WERI-Rb-1 (cell line): ENCODE measurements around the gene KRT83.

Experiments
- DNase-seq: peaks from one replicate; pipeline ENCODE4 v3.0.0-alpha.2; 2020
- H3K27ac ChIP-seq: fragments of 250-450 bp; sonication (Bioruptor Pico); 2 replicates; pipeline ENCODE4 v1.5.1; 2020; ENCODE audit warnings: mild to moderate bottlenecking, moderate library complexity
- H3K27me3 ChIP-seq: fragments of 250-450 bp; sonication (Bioruptor Pico); 2 replicates; pipeline ENCODE4 v1.5.1; 2021; ENCODE audit warnings: mild to moderate bottlenecking, low read depth, moderate library complexity; ENCODE audit not compliant: insufficient read depth, severe bottlenecking
- H3K36me3 ChIP-seq: fragments of 250-450 bp; sonication (Bioruptor Pico); 2 replicates; pipeline ENCODE4 v1.5.1; 2020; ENCODE audit warnings: mild to moderate bottlenecking, moderate library complexity
- H3K4me3 ChIP-seq: 2 replicates; pipeline ENCODE4 v1.5.1; 2011; ENCODE audit warnings: low read depth, mild to moderate bottlenecking, control low read depth, low read length
- H3K9me3 ChIP-seq: fragments of 250-450 bp; sonication (Bioruptor Pico); 2 replicates; pipeline ENCODE4 v1.5.1; 2021; ENCODE audit warnings: mild to moderate bottlenecking, moderate library complexity; ENCODE audit not compliant: severe bottlenecking
- TF ChIP-seq, protein P1 (sequence below): IDR thresholded peaks from 2 replicates; pipeline ENCODE4 v1.5.1; 2011; ENCODE audit warnings: low read depth, mild to moderate bottlenecking, control low read depth, inconsistent platforms, low read length

The KRT83 gene

GRCh38 chr12:52356762-52357580 lies 35.8 kb upstream of the KRT83 start:
- TF ChIP-seq, protein P1, sequence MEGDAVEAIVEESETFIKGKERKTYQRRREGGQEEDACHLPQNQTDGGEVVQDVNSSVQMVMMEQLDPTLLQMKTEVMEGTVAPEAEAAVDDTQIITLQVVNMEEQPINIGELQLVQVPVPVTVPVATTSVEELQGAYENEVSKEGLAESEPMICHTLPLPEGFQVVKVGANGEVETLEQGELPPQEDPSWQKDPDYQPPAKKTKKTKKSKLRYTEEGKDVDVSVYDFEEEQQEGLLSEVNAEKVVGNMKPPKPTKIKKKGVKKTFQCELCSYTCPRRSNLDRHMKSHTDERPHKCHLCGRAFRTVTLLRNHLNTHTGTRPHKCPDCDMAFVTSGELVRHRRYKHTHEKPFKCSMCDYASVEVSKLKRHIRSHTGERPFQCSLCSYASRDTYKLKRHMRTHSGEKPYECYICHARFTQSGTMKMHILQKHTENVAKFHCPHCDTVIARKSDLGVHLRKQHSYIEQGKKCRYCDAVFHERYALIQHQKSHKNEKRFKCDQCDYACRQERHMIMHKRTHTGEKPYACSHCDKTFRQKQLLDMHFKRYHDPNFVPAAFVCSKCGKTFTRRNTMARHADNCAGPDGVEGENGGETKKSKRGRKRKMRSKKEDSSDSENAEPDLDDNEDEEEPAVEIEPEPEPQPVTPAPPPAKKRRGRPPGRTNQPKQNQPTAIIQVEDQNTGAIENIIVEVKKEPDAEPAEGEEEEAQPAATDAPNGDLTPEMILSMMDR: no peak
- Histone ChIP-seq H3K36me3 (no peaks in the 10 kb centered on the region), H3K4me3 (no peak overlapping the region), H3K9me3 (no peaks in the 10 kb centered on the region), H3K27ac (no peak overlapping the region), H3K27me3 (no peaks in the 10 kb centered on the region)
- DNase-seq: no peak

DNA sequence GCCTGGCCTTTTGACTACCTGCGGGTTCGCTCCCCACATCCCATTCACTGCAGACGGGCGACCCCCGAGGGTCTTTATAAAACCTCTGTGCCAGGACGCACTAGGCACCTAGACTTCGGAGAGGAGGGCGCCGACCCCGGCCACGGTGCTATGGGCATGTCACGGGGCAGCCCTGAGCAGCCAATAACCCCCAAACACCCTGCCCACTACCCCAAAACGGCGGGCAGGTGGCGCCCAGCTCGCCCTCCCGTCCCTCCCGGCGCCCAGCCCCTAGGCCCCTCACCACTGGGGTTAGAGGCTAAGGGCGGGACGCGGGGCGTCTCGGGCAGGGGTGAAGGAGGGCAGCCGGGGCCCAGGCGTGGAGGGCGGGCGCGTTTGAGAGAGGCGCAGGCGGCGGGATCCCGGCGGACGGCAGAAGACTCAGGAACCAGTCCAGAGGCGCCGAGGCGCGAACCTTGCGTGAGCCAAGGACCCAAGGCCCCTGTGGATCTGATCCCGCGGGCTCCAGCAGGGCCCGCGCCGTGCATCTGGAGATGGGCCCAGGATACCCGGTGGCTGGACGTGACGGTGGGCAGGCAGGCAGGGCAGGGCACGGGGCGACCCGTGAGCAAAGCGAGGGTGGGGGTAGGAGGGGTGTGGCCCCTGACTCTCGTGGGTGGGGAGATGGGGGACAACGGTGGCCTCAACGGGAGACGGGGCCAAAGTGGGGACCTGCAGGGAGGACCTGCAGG lies 35.0 kb upstream of the KRT83 start:
- Histone ChIP-seq H3K27me3 (no peaks in the 10 kb centered on the region), H3K9me3 (no peaks in the 10 kb centered on the region), H3K36me3 (no peaks in the 10 kb centered on the region), H3K4me3 (no peak overlapping the region), H3K27ac (no peak overlapping the region)
- TF ChIP-seq, protein P1: no peak
- DNase-seq: no peak

DNA sequence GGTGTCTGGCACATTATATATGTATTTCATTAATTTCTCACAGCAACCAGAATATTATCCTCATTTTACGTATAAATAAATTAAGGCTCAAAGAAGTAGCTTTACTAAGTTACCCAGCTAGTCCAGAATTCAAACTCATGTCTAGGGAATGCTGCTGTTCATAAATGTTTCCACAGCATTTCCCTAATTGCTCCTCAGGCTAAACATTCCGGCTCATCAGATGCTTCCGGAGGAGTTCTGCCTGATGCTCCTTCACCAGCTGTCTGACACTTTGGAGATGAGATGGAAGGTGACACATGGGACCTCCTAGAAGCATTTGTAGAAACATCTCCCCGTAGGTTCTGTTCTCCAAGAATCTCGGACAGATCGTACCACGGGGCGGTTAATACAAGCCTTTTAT lies 34.0 kb upstream of the KRT83 start:
- no peak overlapping the region for H3K4me3 ChIP-seq
- no peaks in the 10 kb centered on the region for H3K36me3 ChIP-seq
- no peaks in the 10 kb centered on the region for H3K9me3 ChIP-seq
- no peak for DNase-seq
- TF ChIP-seq, protein P1: no peak
- H3K27ac ChIP-seq: no peak overlapping the region
- H3K27me3 ChIP-seq: peaks cover 4% of the 10 kb centered on the region

GRCh38 chr12:52354200-52354599 lies 33.0 kb upstream of the KRT83 start:
- H3K27ac ChIP-seq: no peak overlapping the region
- H3K27me3 ChIP-seq: peaks cover 8% of the 10 kb centered on the region
- no peaks in the 10 kb centered on the region for H3K9me3 ChIP-seq
- H3K4me3 ChIP-seq: no peak overlapping the region
- no peak for DNase-seq
- no peaks in the 10 kb centered on the region for H3K36me3 ChIP-seq
- TF ChIP-seq, protein P1: no peak

DNA sequence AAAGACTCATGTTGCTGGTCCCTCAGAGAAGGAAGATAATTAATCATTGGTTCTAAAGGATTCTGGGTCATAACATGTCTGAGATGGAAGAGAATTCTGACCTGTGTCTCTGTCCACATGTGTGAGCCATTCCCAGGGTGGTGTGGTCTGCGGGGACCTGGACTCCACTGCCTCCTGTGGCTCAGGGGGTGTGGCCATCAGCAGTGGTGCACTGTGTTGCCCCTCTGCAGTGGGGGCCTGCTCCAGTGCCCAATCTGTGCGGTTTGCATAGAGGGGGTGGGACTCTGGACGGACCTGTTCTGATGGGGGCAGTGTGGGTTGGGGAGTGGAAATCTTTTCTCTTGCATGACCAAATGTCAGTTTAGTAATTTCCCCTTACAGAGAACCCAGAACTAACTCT lies 32.6 kb upstream of the KRT83 start:
- Histone ChIP-seq H3K27ac (no peak overlapping the region), H3K9me3 (no peaks in the 10 kb centered on the region), H3K36me3 (no peaks in the 10 kb centered on the region), H3K4me3 (no peak overlapping the region), H3K27me3 (peaks cover 8% of the 10 kb centered on the region)
- DNase-seq: no peak
- TF ChIP-seq, protein P1: no peak
